22Rv1 (cell line): ENCODE results near the gene MXRA7.
"Not testable (repeated sequence)": the region's sequence is repeated elsewhere in the genome, so short reads cannot be mapped to it uniquely, and the experiment has no call there.

Experiments used
- CTCF ChIP-seq: fragments of 450-650 bp; IDR thresholded peaks from 2 replicates; pipeline ENCODE4 v1.5.1; 2017; ENCODE audit warnings: mild to moderate bottlenecking
- ZFX ChIP-seq: fragments of 450-650 bp; IDR thresholded peaks from 2 replicates; pipeline ENCODE4 v1.6.1; 2017; ENCODE audit warnings: antibody characterized with exemption, borderline replicate concordance

GRCh38 chr17:76636486-76637206 is 74.1 kb downstream of the MXRA7 start:
- not testable (repeated sequence) for TF ChIP-seq CTCF, ZFX
